IgD-negative memory B cell (primary cell): ENCODE results near the gene WIPI1. TPM values are rescaled to one million over a fixed set of nuclear protein-coding genes. Genes with fewer than 3 reads are reported as not detected.
A peak's percentile ranks its signal among the peaks of the same experiment; 100 is the strongest.

ENCODE experiments used
- H3K27ac Mint-ChIP-seq, 3 donors: one replicate each; pipeline ENCODE4 v1.8.0; 2020 to 2022; ENCODE audit warnings: mild to moderate bottlenecking in 3 of 3, mixed read lengths in 3 of 3, moderate library complexity in 1 of 3
- H3K27me3 Mint-ChIP-seq: one replicate; pipeline ENCODE4 v1.8.0; 2021; ENCODE audit warnings: mixed read lengths
- H3K36me3 Mint-ChIP-seq: one replicate; pipeline ENCODE4 v1.8.0; 2020; ENCODE audit warnings: mild to moderate bottlenecking, mixed read lengths
- H3K4me1 Mint-ChIP-seq, 3 donors: one replicate each; pipeline ENCODE4 v1.8.0; 2020 to 2022; ENCODE audit warnings: mixed read lengths in 3 of 3, mild to moderate bottlenecking in 1 of 3
- H3K4me3 Mint-ChIP-seq, 4 donors: one replicate each; pipeline ENCODE4 v1.8.0; 2020 to 2022; ENCODE audit warnings: mild to moderate bottlenecking in 4 of 4, mixed read lengths in 4 of 4, moderate library complexity in 3 of 4
- H3K9me3 Mint-ChIP-seq, 3 donors: one replicate each; pipeline ENCODE4 v1.8.0; 2020 to 2021; ENCODE audit warnings: mixed read lengths in 3 of 3, mild to moderate bottlenecking in 1 of 3
- polyA plus RNA-seq: library from polyadenylated mRNA; unstranded; fragments of 300-500 nt; fragmentation: Illumina TruSeq; gene quantifications from one replicate; pipeline ENCODE4 v1.2.3, GENCODE V29; 2021

WIPI1 gene
- polyA plus RNA-seq, 1 donor from 2014 or later: 6.7 TPM

- no peak overlapping the region for H3K27ac Mint-ChIP-seq
- no peaks in the 10 kb centered on the region for H3K27me3 Mint-ChIP-seq
- peaks cover 21 to 46% (median 41%) of the 10 kb centered on the region in 3 donors for H3K4me1 Mint-ChIP-seq
- peaks cover 3% of the 10 kb centered on the region for H3K36me3 Mint-ChIP-seq
- H3K4me3 Mint-ChIP-seq: peak overlapping the region in 2 of 4 donors; percentile 33 to 60
- H3K9me3 Mint-ChIP-seq: no peaks in the 10 kb centered on the region
Measured at GRCh38 chr17:68435876-68436842, 21.1 kb downstream of the WIPI1 start.

GRCh38 chr17:68435361-68435760, 21.9 kb downstream of the WIPI1 start:
- H3K27me3 Mint-ChIP-seq: no peaks in the 10 kb centered on the region
- H3K9me3 Mint-ChIP-seq: no peaks in the 10 kb centered on the region
- H3K4me3 Mint-ChIP-seq: no peak overlapping the region
- no peak overlapping the region for H3K27ac Mint-ChIP-seq
- H3K36me3 Mint-ChIP-seq: peaks cover 3% of the 10 kb centered on the region
- H3K4me1 Mint-ChIP-seq: peaks cover 18 to 38% (median 33%) of the 10 kb centered on the region in 3 donors

GRCh38 chr17:68433911-68434508, 23.3 kb downstream of the WIPI1 start:
- no peak overlapping the region for H3K4me3 Mint-ChIP-seq
- H3K9me3 Mint-ChIP-seq: no peaks in the 10 kb centered on the region
- H3K4me1 Mint-ChIP-seq: peaks cover 18 to 29% (median 26%) of the 10 kb centered on the region in 3 donors
- peaks cover 3% of the 10 kb centered on the region for H3K36me3 Mint-ChIP-seq
- no peaks in the 10 kb centered on the region for H3K27me3 Mint-ChIP-seq
- H3K27ac Mint-ChIP-seq: no peak overlapping the region

GRCh38 chr17:68433211-68433610, 24.1 kb downstream of the WIPI1 start:
- H3K9me3 Mint-ChIP-seq: no peaks in the 10 kb centered on the region
- H3K27ac Mint-ChIP-seq: peak overlapping the region in 1 of 3 donors; percentile 72
- peaks cover 18 to 25% (median 24%) of the 10 kb centered on the region in 3 donors for H3K4me1 Mint-ChIP-seq
- H3K4me3 Mint-ChIP-seq: no peak overlapping the region
- no peaks in the 10 kb centered on the region for H3K27me3 Mint-ChIP-seq
- peaks cover 3% of the 10 kb centered on the region for H3K36me3 Mint-ChIP-seq

- peaks cover 12 to 17% (median 16%) of the 10 kb centered on the region in 3 donors for H3K4me1 Mint-ChIP-seq
- no peaks in the 10 kb centered on the region for H3K9me3 Mint-ChIP-seq
- H3K36me3 Mint-ChIP-seq: no peaks in the 10 kb centered on the region
- H3K27me3 Mint-ChIP-seq: no peaks in the 10 kb centered on the region
- peak overlapping the region in 1 of 3 donors; percentile 15 for H3K27ac Mint-ChIP-seq
- H3K4me3 Mint-ChIP-seq: no peak overlapping the region
Measured at GRCh38 chr17:68432086-68432864, 25.0 kb downstream of the WIPI1 start.

GRCh38 chr17:68431661-68432071, 25.6 kb downstream of the WIPI1 start:
- Mint-ChIP-seq H3K27ac (peak overlapping the region in 1 of 3 donors; percentile 15), H3K36me3 (peaks cover 2% of the 10 kb centered on the region), H3K9me3 (no peaks in the 10 kb centered on the region), H3K4me3 (no peak overlapping the region), H3K27me3 (no peaks in the 10 kb centered on the region), H3K4me1 (peaks cover 8 to 12% (median 12%) of the 10 kb centered on the region in 3 donors)

GRCh38 chr17:68431045-68431608, 26.2 kb downstream of the WIPI1 start:
- Mint-ChIP-seq H3K27me3 (no peaks in the 10 kb centered on the region), H3K27ac (peak overlapping the region in 1 of 3 donors; percentile 32), H3K36me3 (peaks cover 3% of the 10 kb centered on the region)

GRCh38 chr17:68429881-68430280, 27.4 kb downstream of the WIPI1 start:
- peaks cover 0 to 6% (median 5%) of the 10 kb centered on the region in 3 donors for H3K4me1 Mint-ChIP-seq
- H3K27me3 Mint-ChIP-seq: no peaks in the 10 kb centered on the region
- H3K27ac Mint-ChIP-seq: no peak overlapping the region
- peaks cover 3% of the 10 kb centered on the region for H3K36me3 Mint-ChIP-seq
- no peak overlapping the region for H3K4me3 Mint-ChIP-seq
- H3K9me3 Mint-ChIP-seq: no peaks in the 10 kb centered on the region

More at GRCh38 chr17:68431045-68431608, 26.2 kb downstream of the WIPI1 start:
- no peaks in the 10 kb centered on the region for H3K9me3 Mint-ChIP-seq
- H3K4me1 Mint-ChIP-seq: peaks cover 3 to 7% (median 7%) of the 10 kb centered on the region in 3 donors
- H3K4me3 Mint-ChIP-seq: no peak overlapping the region

- no peak overlapping the region for H3K27ac Mint-ChIP-seq
- H3K36me3 Mint-ChIP-seq: peaks cover 3% of the 10 kb centered on the region
- H3K9me3 Mint-ChIP-seq: no peaks in the 10 kb centered on the region
- no peaks in the 10 kb centered on the region for H3K27me3 Mint-ChIP-seq
- no peak overlapping the region for H3K4me3 Mint-ChIP-seq
- H3K4me1 Mint-ChIP-seq: peaks cover 0 to 6% (median 5%) of the 10 kb centered on the region in 3 donors
Measured at GRCh38 chr17:68428498-68429172, 28.7 kb downstream of the WIPI1 start.

GRCh38 chr17:68427575-68427974, 29.7 kb downstream of the WIPI1 start:
- H3K27ac Mint-ChIP-seq: no peak overlapping the region
- H3K4me3 Mint-ChIP-seq: no peak overlapping the region
- H3K9me3 Mint-ChIP-seq: no peaks in the 10 kb centered on the region
- H3K36me3 Mint-ChIP-seq: peaks cover 3% of the 10 kb centered on the region
- H3K4me1 Mint-ChIP-seq: peaks cover 0 to 6% (median 5%) of the 10 kb centered on the region in 3 donors
- no peaks in the 10 kb centered on the region for H3K27me3 Mint-ChIP-seq

GRCh38 chr17:68425979-68426378, 31.3 kb downstream of the WIPI1 start:
- Mint-ChIP-seq H3K4me1 (no peaks in the 10 kb centered on the region), H3K36me3 (peaks cover 4% of the 10 kb centered on the region), H3K9me3 (no peaks in the 10 kb centered on the region), H3K27me3 (no peaks in the 10 kb centered on the region), H3K4me3 (no peak overlapping the region), H3K27ac (peak overlapping the region in 1 of 3 donors; percentile 53)

- Mint-ChIP-seq H3K36me3 (peaks cover 8% of the 10 kb centered on the region), H3K9me3 (no peaks in the 10 kb centered on the region), H3K4me3 (no peak overlapping the region), H3K27ac (no peak overlapping the region), H3K27me3 (no peaks in the 10 kb centered on the region), H3K4me1 (no peaks in the 10 kb centered on the region)
Measured at GRCh38 chr17:68424861-68425260, 32.4 kb downstream of the WIPI1 start.

GRCh38 chr17:68424203-68424602, 33.1 kb downstream of the WIPI1 start:
- H3K4me1 Mint-ChIP-seq: no peaks in the 10 kb centered on the region

GRCh38 chr17:68423251-68423650, 34.0 kb downstream of the WIPI1 start:
- Mint-ChIP-seq H3K27me3 (no peaks in the 10 kb centered on the region), H3K27ac (no peak overlapping the region)

More at GRCh38 chr17:68424203-68424602, 33.1 kb downstream of the WIPI1 start:
- H3K36me3 Mint-ChIP-seq: peaks cover 8% of the 10 kb centered on the region
- no peaks in the 10 kb centered on the region for H3K9me3 Mint-ChIP-seq
- H3K27ac Mint-ChIP-seq: peak overlapping the region in 1 of 3 donors; percentile 46
- H3K4me3 Mint-ChIP-seq: no peak overlapping the region
- H3K27me3 Mint-ChIP-seq: no peaks in the 10 kb centered on the region

More at GRCh38 chr17:68423251-68423650, 34.0 kb downstream of the WIPI1 start:
- Mint-ChIP-seq H3K36me3 (peaks cover 8% of the 10 kb centered on the region), H3K4me3 (no peak overlapping the region), H3K4me1 (no peaks in the 10 kb centered on the region), H3K9me3 (no peaks in the 10 kb centered on the region)
